Measurements from ENCODE around the gene NUP214.

NUP214 gene

DNA sequence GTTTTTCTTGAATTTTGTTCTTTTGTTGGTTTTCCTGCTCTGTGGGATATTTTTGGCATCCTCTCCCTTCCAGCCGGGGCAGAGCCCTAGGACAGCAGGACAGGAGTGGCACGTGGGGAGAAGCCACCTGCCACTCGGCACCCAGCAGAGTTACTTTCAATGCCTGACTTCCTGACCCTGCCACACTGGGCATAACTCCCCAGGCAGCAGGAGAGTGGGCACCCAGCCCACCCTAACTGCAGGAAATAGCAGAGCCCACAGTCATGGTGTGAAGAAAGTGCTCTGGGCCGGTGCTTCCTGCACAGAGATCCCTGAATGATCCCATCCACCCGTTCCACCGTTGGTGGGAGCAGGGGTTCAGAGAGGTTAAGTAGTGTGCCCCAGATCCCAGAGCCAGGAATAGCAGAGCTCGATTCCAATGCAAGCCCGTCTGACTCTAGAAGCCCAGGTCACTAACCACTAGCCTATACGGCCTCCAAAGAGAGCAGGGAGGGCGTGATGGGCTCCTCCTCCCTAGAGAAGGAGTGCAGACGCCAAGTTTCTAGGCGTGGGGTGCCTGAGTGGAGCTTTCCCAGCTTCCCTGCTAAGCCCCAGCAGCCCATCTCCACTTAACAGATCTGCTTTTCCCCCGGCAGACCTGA lies 8.1 kb upstream of the NUP214 start:
- H3K36me3 Mint-ChIP-seq = no peaks in the 10 kb centered on the region
- H3K9me3 Mint-ChIP-seq = no peaks in the 10 kb centered on the region
- H3K27me3 Mint-ChIP-seq = peaks cover 11% of the 10 kb centered on the region
- DNase-seq (ENCODE audit: low spot score in 2 of 2) (no peak), ATAC-seq (ENCODE audit: low read depth) (no peak)
- H3K4me1 Mint-ChIP-seq = peaks cover 3% of the 10 kb centered on the region
- H3K27ac Mint-ChIP-seq = no peak overlapping the region
- H3K4me3 Mint-ChIP-seq = no peak overlapping the region

DNA sequence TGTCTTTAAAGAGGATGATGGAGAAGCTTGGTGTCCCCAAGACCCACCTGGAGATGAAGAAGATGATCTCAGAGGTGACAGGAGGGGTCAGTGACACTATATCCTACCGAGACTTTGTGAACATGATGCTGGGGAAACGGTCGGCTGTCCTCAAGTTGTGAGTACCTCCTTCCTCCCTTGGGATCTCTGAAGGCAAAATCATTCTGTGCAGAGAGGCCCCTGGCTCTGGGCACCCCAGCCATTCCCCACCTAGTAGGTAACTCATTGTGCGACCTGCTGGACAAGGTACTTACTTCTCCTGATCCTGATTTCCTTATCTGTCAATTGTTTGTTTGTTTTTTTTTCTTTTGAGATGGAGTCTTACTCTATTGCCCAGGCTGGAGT lies 7.6 kb upstream of the NUP214 start:
- Mint-ChIP-seq H3K4me3 (no peak overlapping the region), H3K9me3 (no peaks in the 10 kb centered on the region), H3K4me1 (peaks cover 3% of the 10 kb centered on the region), H3K27ac (no peak overlapping the region), H3K27me3 (peaks cover 10% of the 10 kb centered on the region), H3K36me3 (no peaks in the 10 kb centered on the region)
- DNase-seq (ENCODE audit: low spot score in 2 of 2) (no peak), ATAC-seq (ENCODE audit: low read depth) (no peak)

DNA sequence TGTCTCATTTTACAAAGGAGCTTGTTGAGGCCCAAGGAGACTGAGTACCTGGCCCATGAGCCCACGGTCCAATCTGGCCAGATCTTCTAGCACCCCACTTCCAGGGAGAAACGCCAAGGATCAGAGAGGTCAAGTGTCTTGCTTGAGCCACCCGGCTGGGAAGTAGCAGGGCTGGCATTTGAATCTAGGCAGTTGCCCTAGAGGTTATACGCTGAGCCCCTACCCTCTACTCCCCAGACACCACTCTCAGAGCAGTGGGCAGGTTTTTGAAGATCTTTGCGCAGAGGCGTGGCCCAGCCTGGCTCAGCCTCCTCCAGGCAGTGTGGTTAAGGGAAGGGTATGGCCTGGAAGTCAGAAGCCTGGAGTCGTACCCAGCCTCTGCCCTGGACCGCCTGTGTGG lies 5.8 kb upstream of the NUP214 start:
- ATAC-seq (ENCODE audit: low read depth) = no peak
- Mint-ChIP-seq H3K27ac (no peak overlapping the region), H3K36me3 (no peaks in the 10 kb centered on the region), H3K9me3 (no peaks in the 10 kb centered on the region), H3K27me3 (peaks cover 7% of the 10 kb centered on the region), H3K4me1 (peaks cover 3% of the 10 kb centered on the region), H3K4me3 (no peak overlapping the region)
- no peak for DNase-seq (ENCODE audit: low spot score in 2 of 2)

DNA sequence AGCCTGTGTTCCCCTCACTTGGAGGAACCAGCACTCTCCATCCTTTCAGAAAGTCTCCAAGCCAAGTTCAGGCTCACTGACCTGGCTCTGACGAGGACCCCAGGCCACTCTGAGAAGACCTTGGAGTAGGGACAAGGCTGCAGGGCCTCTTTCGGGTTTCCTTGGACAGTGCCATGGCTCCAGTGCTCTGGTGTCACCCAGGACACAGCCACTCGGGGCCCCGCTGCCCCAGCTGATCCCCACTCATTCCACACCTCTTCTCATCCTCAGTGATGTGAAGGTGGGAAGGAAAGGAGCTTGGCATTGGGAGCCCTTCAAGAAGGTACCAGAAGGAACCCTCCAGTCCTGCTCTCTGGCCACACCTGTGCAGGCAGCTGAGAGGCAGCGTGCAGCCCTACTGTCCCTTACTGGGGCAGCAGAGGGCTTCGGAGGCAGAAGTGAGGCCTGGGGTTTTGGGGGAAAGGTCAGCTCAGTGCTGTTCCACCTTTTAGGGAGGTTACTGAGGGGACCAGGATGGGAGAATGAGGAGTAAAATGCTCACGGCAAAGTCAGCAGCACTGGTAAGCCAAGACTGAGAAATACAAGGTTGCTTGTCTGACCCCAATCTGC lies 4.7 kb upstream of the NUP214 start:
- Mint-ChIP-seq H3K27me3 (peaks cover 7% of the 10 kb centered on the region), H3K4me1 (peaks cover 6% of the 10 kb centered on the region), H3K4me3 (no peak overlapping the region), H3K36me3 (no peaks in the 10 kb centered on the region), H3K27ac (no peak overlapping the region), H3K9me3 (no peaks in the 10 kb centered on the region)
- ATAC-seq (ENCODE audit: low read depth) (no peak), DNase-seq (ENCODE audit: low spot score in 2 of 2) (no peak)

DNA sequence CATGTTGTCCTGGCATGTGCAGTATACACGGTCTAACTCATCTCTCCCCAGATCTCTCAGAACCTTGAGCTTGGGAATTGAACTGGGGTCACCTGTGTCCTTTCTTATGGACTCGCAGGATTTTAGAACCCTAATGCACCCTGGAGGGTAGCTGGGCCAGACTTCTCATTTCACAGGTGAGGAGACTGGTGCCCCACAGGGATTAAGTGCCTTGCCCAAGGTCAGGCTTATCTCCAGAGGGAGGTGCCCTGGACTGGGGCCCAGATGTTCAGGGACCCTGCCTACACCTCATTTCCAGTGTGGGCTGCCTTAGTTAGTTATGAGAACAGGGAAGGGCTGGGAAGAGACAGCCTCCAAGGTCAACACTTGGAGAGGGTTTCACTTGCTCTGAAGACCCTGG lies 4.0 kb upstream of the NUP214 start:
- ATAC-seq (ENCODE audit: low read depth) = no peak
- Mint-ChIP-seq H3K4me3 (no peak overlapping the region), H3K27ac (no peak overlapping the region), H3K4me1 (peaks cover 12% of the 10 kb centered on the region), H3K36me3 (no peaks in the 10 kb centered on the region), H3K27me3 (peaks cover 7% of the 10 kb centered on the region), H3K9me3 (no peaks in the 10 kb centered on the region)
- DNase-seq (ENCODE audit: low spot score in 2 of 2) = no peak

DNA sequence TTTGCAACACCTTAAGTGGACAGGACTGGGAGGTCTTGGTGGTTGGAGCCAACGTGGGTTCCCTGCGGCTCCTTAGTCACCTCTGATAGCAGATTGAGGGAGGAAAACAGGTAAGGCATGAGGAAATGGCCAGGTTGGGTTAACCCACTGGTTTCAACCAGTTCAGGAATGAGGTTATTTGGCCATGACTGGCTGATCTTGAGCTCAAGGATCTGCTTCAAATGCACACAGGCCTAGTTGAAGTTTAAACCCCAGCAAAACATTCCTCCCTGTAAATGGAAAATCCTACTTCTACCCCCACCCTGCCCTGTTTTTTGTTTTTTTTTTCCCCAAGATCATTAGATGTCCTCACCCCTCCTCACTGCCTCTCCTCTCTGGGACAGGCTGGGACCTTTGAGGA lies 3.2 kb upstream of the NUP214 start:
- H3K27me3 Mint-ChIP-seq = peaks cover 7% of the 10 kb centered on the region
- no peaks in the 10 kb centered on the region for H3K9me3 Mint-ChIP-seq
- no peak for DNase-seq (ENCODE audit: low spot score in 2 of 2)
- peaks cover 10% of the 10 kb centered on the region for H3K4me1 Mint-ChIP-seq
- no peaks in the 10 kb centered on the region for H3K36me3 Mint-ChIP-seq
- no peak for ATAC-seq (ENCODE audit: low read depth)
- no peak overlapping the region for H3K4me3 Mint-ChIP-seq
- H3K27ac Mint-ChIP-seq = no peak overlapping the region

DNA sequence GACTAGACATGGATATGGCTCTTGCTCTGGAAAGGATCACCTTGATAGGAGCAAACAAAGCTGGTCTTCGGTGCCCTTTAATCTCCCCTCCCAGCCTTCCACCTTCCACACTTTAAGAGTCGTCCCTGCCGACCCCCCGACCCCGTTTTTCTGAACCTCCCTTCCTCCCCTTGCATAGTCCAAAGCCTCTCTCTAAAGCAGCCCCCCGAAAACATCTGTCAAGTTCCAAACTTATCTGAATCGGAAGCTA lies 423 bp upstream of the NUP214 start:
- ATAC-seq (ENCODE audit: low read depth) (no peak), DNase-seq (ENCODE audit: low spot score in 2 of 2) (no peak)
- Mint-ChIP-seq H3K27ac (peak overlapping the region; percentile 97), H3K27me3 (peaks cover 5% of the 10 kb centered on the region), H3K4me3 (peak overlapping the region; percentile 98), H3K36me3 (peaks cover 12% of the 10 kb centered on the region), H3K4me1 (peaks cover 11% of the 10 kb centered on the region), H3K9me3 (no peaks in the 10 kb centered on the region)

DNA sequence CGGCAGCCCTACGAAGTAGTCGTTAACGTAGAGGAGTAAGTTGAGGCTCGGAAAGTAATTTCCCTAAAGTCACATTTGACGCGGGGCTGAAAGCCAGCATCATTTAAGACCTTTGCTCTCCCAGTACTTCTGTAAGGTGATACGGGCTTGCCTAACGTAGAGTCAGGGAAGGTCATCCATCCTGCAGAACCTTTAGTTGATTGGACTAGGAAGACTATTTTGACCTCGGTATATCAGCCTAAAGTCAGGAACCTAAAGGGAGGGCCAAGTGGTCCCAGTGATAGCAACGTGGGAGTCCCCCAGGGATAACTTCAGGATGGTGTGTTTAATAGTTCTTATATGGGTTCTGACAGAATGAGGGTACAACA lies 657 bp downstream of the NUP214 start:
- ATAC-seq (ENCODE audit: low read depth) = no peak
- H3K36me3 Mint-ChIP-seq = peaks cover 12% of the 10 kb centered on the region
- H3K27ac Mint-ChIP-seq = peak overlapping the region; percentile 97
- H3K4me1 Mint-ChIP-seq = peaks cover 11% of the 10 kb centered on the region
- no peaks in the 10 kb centered on the region for H3K9me3 Mint-ChIP-seq
- H3K4me3 Mint-ChIP-seq = peak overlapping the region; percentile 98
- no peak for DNase-seq (ENCODE audit: low spot score in 2 of 2)
- H3K27me3 Mint-ChIP-seq = peaks cover 2% of the 10 kb centered on the region

DNA sequence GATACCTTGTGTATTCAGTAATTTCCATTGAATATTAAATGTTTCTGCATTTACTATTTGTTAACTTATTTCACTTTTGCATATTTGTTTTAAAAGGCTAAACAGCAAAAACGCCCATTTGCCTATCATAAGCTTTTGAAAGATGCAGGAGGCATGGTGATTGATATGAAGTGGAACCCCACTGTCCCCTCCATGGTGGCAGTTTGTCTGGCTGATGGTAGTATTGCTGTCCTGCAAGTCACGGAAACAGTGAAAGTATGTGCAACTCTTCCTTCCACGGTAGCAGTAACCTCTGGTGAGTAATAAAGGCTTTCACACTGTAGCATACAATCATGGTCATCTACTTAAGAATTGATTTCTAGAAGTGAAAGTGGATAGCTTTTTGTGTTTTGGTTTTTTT lies 3.8 kb downstream of the NUP214 start:
- Mint-ChIP-seq H3K27ac (no peak overlapping the region), H3K27me3 (no peaks in the 10 kb centered on the region), H3K9me3 (no peaks in the 10 kb centered on the region), H3K4me3 (no peak overlapping the region), H3K4me1 (peaks cover 11% of the 10 kb centered on the region), H3K36me3 (peaks cover 23% of the 10 kb centered on the region)
- ATAC-seq (ENCODE audit: low read depth) (no peak), DNase-seq (ENCODE audit: low spot score in 2 of 2) (no peak)

DNA sequence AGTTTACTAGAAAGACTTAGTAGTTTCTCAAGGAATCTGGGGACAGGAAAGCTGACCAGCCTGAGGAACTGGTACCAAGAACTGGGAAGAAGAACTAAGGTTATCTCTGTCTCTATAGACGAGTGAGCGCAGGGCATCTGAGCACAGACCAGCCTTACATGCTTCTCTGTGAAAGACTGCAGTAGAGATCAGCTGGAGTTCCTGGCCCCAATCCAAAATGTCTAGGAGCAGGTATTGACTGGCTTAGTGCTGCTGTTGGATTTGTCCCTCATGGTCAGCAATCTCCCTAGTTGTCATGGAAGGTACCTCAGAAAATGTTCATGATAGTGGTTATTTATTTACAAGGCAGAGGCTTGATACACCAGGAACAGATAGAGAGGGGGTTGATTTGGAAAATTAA lies 13.3 kb downstream of the NUP214 start:
- no peak for ATAC-seq (ENCODE audit: low read depth)
- no peak overlapping the region for H3K27ac Mint-ChIP-seq
- H3K4me1 Mint-ChIP-seq = no peaks in the 10 kb centered on the region
- H3K27me3 Mint-ChIP-seq = no peaks in the 10 kb centered on the region
- H3K9me3 Mint-ChIP-seq = no peaks in the 10 kb centered on the region
- H3K36me3 Mint-ChIP-seq = peaks cover 36% of the 10 kb centered on the region
- no peak overlapping the region for H3K4me3 Mint-ChIP-seq
- DNase-seq (ENCODE audit: low spot score in 2 of 2) = no peak

DNA sequence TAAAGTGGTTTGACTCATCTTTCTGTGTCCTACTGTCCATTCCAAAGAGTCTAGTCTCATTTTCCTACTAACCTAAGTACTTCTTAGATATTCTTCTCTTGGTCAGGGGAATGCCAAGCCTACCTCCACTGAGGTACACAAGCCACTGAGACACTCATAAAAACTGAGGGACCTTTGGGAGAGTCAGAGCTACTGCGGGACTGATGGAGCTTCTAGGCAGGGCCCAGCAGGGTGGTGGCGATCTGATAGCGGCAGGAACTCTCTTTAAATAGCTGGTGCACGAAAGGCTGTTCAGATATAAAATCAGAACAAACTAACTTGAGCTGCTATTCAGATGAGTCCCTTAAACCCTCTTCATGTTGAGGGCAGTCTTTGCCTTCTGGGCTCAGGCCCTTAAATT lies 14.7 kb downstream of the NUP214 start:
- no peaks in the 10 kb centered on the region for H3K4me1 Mint-ChIP-seq

DNA sequence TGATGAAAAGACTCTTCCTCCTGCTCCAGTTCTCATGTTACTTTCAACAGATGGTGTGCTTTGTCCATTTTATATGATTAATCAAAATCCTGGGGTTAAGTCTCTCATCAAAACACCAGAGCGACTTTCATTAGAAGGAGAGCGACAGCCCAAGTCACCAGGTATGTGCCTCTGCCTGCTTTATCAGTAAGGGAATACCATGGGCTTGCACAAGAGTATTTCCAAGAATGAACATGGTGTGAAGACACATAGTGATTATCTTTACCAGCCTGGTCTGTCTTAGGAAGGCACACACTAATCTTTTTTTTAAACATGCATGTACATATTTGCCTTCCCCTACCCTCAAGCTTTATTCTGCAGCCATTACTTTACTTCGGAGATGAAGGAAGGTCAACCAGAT lies 15.2 kb downstream of the NUP214 start:
- H3K36me3 Mint-ChIP-seq = peaks cover 46% of the 10 kb centered on the region
- no peak for ATAC-seq (ENCODE audit: low read depth)
- no peak overlapping the region for H3K4me3 Mint-ChIP-seq

More for the DNA sequence above, 14.7 kb downstream of the NUP214 start:
- Mint-ChIP-seq H3K4me3 (no peak overlapping the region), H3K27ac (peak overlapping the region; percentile 20), H3K27me3 (no peaks in the 10 kb centered on the region), H3K9me3 (no peaks in the 10 kb centered on the region), H3K36me3 (peaks cover 43% of the 10 kb centered on the region)
- no peak for DNase-seq (ENCODE audit: low spot score in 2 of 2)
- no peak for ATAC-seq (ENCODE audit: low read depth)

DNA sequence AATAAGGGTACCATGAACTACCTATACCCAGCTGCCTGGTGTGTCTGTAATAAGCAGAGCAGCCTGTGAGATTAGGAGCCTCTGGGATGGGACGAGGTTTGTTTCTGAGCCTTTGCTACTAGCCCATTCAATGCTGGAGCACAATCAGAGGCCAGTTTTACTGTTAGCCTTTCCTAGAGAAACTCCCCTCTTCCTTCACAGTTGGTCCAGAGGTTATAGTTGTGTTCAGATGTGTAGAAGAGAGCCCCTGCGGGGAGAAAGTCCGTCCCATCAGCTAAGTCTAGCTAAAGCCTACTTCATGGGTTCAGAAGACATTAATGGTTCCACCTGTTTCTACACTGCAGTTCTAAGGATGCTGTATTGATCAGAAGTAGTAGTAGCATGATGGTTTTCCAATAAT lies 16.8 kb downstream of the NUP214 start:
- H3K27me3 Mint-ChIP-seq = no peaks in the 10 kb centered on the region
- no peak overlapping the region for H3K27ac Mint-ChIP-seq
- H3K9me3 Mint-ChIP-seq = no peaks in the 10 kb centered on the region
- ATAC-seq (ENCODE audit: low read depth) = no peak
- DNase-seq (ENCODE audit: low spot score in 2 of 2) = no peak
- peaks cover 47% of the 10 kb centered on the region for H3K36me3 Mint-ChIP-seq
- no peaks in the 10 kb centered on the region for H3K4me1 Mint-ChIP-seq
- H3K4me3 Mint-ChIP-seq = no peak overlapping the region

More for the DNA sequence above, 15.2 kb downstream of the NUP214 start:
- DNase-seq (ENCODE audit: low spot score in 2 of 2) = no peak
- Mint-ChIP-seq H3K4me1 (no peaks in the 10 kb centered on the region), H3K27me3 (no peaks in the 10 kb centered on the region), H3K27ac (no peak overlapping the region), H3K9me3 (no peaks in the 10 kb centered on the region)

DNA sequence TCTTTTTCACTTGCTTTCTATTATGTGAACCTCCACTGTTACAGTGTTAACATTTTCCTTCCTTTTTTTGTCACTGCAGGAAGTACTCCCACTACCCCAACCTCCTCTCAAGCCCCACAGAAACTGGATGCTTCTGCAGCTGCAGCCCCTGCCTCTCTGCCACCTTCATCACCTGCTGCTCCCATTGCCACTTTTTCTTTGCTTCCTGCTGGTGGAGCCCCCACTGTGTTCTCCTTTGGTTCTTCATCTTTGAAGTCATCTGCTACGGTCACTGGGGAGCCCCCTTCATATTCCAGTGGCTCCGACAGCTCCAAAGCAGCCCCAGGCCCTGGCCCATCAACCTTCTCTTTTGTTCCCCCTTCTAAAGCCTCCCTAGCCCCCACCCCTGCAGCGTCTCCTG lies 18.8 kb downstream of the NUP214 start:
- H3K9me3 Mint-ChIP-seq = no peaks in the 10 kb centered on the region
- no peak for ATAC-seq (ENCODE audit: low read depth)
- H3K4me1 Mint-ChIP-seq = no peaks in the 10 kb centered on the region
- H3K27me3 Mint-ChIP-seq = no peaks in the 10 kb centered on the region
- H3K36me3 Mint-ChIP-seq = peaks cover 42% of the 10 kb centered on the region
- no peak overlapping the region for H3K4me3 Mint-ChIP-seq
- no peak for DNase-seq (ENCODE audit: low spot score in 2 of 2)
- H3K27ac Mint-ChIP-seq = no peak overlapping the region

DNA sequence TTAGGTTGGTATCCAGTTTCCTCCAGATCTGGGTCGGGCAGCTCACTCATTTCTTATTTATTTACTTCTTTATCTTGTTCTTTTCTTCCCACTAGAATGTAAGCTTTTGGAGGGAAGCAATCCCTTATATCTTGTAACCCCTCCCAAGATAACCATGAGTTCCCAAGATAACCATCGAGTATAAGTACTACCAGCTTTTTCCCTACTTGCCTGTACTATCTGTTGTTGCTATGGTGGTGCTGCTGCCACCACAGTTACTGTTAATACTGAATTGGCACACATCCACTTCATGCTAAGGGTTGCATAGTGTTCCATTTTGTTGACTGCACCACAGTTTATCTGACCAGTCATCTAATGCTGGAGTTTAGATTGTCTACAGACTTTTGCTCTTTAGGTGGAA lies 19.9 kb downstream of the NUP214 start:
- ATAC-seq (ENCODE audit: low read depth) (no peak), DNase-seq (ENCODE audit: low spot score in 2 of 2) (no peak)
- H3K4me3 Mint-ChIP-seq = no peak overlapping the region
- no peaks in the 10 kb centered on the region for H3K27me3 Mint-ChIP-seq
- no peaks in the 10 kb centered on the region for H3K9me3 Mint-ChIP-seq
- peaks cover 47% of the 10 kb centered on the region for H3K36me3 Mint-ChIP-seq
- H3K4me1 Mint-ChIP-seq = no peaks in the 10 kb centered on the region
- H3K27ac Mint-ChIP-seq = no peak overlapping the region
